ENCODE data around the gene SLC11A1.

The SLC11A1 gene

DNA sequence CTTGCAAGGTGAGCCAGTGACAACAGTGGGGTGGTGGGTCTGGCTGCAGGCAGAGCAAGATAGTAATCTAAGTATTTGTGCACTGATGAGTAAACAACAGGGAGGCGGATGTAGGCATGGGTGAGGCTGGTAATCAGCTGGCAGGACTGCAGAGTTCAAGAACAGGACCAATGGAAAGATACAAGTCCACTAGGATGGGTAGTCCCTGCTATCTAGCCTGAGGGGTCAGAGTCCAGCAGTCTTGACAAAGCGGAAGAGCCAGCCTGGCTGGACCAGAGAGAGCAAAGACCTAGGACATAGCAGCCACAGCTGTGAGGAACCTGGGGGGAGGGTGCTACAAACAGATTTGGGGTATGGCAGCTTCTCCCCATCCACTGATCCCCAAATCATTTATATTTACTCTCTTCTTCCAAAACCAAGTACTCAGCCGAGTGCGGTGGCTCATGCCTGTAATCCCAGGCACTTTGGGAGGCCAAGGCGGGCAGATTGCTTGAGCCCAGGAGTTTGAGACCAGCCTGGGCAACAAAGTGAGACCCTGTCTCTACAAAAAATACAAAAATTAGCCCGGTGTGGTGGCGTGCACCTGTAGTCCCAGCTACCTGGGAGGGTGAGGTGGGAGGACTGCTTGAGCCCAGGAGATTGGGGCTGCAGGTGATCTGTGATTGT, 62.8 kb downstream of the SLC11A1 start:
- H3K4me3 ChIP-seq = no peak overlapping the region
- no peaks in the 10 kb centered on the region for H3K27me3 ChIP-seq
- H3K27ac ChIP-seq = no peak overlapping the region
- H3K9me3 ChIP-seq = no peaks in the 10 kb centered on the region
- peak in 1 of 2 donors; percentile 11 for DNase-seq
- H3K4me1 ChIP-seq = no peaks in the 10 kb centered on the region
- intact Hi-C loops (cut with DNase I; ENCODE audit: low total_unique reads) = no loop called here
- H3K36me3 ChIP-seq = peaks cover 0 to 36% (median 34%) of the 10 kb centered on the region in 3 donors
- TF ChIP-seq CTCF (IDR thresholded peaks at IDR 0.05) = no peak

DNA sequence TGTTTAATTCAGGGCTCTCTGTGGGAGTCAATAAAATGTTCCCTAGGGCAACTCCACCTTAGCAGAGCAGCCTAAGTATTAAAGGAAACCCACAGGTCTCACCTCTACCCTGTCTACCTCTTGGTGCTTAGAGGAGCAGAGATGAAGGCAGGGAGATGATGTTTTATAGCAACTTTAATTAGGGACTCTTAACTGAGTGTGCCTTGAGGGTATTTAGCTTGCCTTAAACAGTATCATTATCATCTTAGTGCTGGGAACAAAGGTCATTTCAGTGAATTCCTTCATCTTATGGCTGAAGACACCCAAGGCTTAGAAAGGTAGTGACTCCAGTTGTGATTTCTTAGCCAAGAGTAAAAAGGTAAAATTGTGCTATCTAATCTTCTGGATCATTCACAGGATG, 63.5 kb downstream of the SLC11A1 start:
- no peak for TF ChIP-seq CTCF (IDR thresholded peaks at IDR 0.05)
- DNase-seq = no peak
- H3K4me1 ChIP-seq = no peaks in the 10 kb centered on the region
- H3K27ac ChIP-seq = no peak overlapping the region
- H3K36me3 ChIP-seq = peaks cover 0 to 40% (median 39%) of the 10 kb centered on the region in 3 donors
- intact Hi-C loops (cut with DNase I; ENCODE audit: low total_unique reads) = no loop called here
- H3K27me3 ChIP-seq = no peaks in the 10 kb centered on the region
- no peaks in the 10 kb centered on the region for H3K9me3 ChIP-seq
- H3K4me3 ChIP-seq = no peak overlapping the region
